Stimulated activated CD4-positive, alpha-beta T cell treated with anti-CD3 and anti-CD28 coated beads, Interleukin-1b, Interleukin-23, amount 100 ng/mL, for 48 hours (primary cell): ENCODE results near the gene ABCF2.

Experiments used
- DNase-seq: peaks from one replicate; pipeline ENCODE4 v3.0.0-alpha.2; 2020

ABCF2 gene

DNA sequence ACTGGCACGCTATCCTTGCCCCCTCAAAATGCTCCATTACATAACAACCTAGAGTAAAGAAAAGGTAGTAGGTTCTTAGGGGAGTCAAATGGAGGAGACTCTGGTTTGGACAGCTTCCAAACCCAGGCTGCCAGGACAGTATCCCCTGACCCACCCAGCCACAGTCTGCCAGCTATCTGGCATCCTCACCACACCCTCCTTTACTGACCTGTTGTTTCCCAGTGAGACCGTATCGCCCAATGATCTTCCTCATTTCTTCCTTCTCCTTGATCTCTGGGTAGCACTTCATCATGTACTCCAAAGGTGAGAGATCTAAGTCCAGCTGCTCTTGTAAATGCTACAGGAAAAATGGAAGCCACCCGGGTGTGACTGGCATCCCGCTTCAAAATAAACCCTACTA lies 11.6 kb downstream of the ABCF2 start:
- no peak for DNase-seq

DNA sequence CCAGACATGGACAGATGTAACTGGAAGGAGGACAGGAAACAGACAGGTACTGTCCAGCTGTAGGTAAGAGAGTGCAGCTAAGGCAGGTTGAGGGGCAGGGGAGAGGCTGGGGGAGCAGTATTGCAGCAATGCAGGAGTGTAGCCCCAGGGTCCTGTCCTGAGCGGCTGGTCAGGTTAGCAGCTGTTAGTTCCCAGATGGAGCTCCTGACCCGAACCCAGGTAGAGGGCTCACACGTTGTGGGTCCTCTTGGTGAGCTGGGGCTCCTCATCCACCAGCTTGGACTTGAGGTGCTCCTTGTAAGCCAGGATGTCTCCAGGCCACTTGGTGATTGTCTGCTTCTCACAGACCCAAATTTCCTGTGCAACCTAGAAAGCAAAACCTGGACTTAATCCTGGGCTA lies 13.2 kb downstream of the ABCF2 start:
- DNase-seq, result no peak

- no peak for DNase-seq
Observed at GRCh38 chr7:151212626-151213025, 14.4 kb downstream of the ABCF2 start.

GRCh38 chr7:151211155-151211772 lies 15.7 kb downstream of the ABCF2 start:
- no peak for DNase-seq

DNA sequence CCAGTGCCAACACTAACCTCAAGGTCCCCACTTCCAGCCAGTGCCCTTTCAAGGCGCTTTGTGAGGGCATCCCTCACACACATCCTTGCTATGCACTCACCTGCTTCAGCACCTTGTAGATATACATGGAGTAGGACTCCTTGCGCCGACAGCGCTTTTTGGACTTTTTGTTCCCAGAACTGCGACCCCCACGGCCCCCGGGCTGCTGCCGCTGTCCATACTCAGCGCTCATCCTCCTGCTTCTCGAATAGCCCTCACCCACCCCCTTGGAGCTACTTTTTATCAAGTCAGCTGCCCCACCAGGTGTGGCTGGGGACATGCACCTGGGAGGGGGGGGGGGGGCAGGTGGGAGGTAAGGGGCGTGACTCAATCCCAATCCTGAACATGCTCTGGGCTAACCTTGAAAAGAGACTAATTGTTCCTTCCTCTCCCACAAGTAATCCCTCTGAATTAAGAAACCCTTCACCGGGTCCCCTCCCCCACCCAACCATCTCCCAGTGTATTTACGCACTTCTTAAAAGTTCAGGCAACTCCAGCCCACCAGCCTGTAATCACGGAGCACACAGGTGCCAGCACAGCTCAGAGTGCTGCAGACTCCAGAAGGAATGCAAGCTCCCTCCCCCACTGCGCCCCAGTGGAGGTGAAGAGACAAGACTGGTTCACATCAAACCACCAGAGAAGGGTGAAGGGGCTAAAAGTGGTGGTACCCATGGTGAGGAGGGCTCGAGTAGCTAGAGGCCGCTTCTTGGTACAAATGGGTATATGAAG lies 16.7 kb downstream of the ABCF2 start, which contains the start of gene H2BK1:
Gene H2BK1 (minus strand): TSS at position 402 of the 768 bp plus-strand sequence. CDS start 170 bp downstream, at position 232.
- DNase-seq, result no peak

DNA sequence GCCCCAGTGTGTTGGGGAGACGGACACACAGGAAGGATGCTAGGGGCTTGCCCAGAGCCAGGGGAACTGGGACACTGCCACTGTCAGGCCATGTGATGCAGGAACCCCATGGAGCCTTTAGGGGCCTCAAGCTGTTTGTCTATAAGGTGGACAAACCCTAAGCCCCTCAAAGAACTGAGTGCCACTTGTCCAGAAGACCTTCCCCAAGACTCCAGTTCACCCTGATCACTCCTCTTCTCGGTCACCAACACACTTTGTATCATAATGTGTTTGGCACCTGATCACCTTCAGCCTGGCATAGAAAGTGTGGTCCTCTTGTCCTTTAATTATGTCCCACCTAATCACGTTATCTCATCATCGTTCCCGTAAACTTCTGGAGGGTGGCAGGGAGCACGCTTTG lies 17.4 kb downstream of the ABCF2 start:
- DNase-seq, result no peak

DNA sequence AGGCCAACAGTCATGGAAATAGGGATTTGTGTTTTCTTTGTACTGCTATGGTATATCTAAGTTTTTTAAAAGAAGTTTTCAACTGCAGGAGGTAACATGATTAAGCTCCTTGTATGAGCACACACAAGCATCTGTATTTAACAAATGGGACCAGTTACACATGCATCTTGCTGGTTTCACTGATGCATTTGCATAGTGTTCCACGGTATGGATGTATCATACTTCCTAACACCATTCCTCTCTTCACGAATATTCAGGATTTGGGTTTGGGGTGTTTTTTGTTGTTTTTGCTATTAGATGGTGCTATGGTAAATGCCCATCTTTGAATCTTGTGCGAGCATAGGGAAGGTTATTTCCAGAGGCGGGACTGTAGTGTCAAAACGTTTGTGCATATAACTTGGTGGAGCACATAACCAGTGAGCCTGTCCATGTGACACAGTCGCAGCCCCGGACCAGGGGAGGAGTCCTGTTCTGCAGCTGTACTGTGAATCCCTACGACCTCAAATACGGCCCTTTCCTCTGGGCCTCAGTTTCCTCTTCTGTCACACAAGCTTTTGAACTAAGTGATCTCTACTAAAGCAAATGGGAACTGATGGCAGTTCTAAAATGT lies 18.6 kb downstream of the ABCF2 start:
- no peak for DNase-seq

DNA sequence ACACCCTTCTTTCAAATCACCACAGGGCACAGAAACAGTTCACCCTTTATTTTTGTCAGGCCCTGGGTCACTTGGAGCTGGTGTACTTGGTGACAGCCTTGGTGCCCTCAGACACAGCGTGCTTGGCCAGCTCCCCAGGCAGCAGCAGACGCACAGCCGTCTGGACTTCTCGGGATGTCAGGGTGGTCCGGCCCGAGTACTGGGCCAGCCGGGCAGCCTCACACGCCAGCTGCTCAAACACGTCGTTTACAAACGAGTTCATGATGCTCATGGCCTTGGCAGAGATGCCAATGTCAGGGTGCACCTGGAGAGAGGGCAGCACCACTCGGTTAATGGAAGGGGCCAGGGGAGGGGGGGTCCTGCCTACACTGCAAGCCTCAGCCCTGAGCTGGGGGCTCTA lies 19.2 kb downstream of the ABCF2 start:
- no peak for DNase-seq

DNA sequence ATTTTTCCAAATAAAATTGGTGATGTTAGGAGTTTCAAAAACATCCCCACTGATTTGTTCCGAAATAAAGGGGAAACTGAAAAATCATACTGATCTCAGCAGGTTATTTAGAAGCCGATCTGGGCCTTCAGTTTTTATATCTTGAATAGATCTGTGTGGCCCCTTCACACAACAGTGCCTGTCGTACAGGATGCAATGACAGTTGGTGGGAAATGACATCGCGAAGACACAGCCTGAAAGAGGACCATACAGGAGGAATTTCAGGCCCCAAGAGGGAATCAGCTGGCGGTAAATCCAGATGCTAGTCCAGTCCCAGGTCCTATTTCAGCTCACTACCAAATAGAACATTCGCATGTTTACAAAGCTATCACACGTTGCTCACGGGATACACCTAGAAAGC lies 19.7 kb downstream of the ABCF2 start:
- DNase-seq, result no peak

DNA sequence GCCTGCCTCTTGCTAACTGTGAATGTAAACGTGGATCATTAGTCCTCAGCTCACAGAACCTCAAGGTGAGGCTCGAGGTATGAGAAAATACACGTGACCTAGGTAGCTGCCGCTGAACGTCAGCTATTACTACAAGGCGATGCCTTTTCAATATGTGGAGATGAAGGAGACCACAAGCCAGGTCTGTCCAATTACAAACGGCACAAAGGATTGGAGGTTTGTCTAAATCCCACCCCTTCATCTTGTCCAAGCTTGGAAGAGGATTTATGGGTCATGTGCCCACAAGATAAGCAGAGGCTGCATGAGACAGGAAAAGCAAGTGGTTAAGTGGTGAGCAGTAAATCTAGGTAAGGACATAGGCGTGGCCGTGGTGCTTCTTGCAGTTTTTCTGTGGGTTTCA lies 20.1 kb downstream of the ABCF2 start:
- DNase-seq, result no peak

DNA sequence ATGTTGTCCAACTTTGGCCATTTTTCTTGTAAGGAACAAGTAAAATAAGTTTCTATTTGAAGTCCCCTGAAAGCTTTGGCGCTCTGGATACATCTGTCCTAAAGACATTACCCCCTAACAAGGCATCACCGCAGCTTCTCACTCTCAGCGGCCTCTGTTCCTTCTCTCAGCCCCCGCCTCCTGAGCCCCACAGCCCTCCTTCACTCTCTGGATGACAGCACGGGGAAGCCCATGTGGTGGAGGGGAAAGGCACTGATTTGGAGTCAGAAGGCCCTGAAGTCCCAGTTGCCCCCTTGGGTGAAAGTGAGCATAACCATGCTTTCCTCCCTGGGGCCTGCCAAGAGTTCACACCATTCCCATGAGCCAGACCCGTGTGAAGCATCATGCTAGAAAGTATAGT lies 21.3 kb downstream of the ABCF2 start:
- DNase-seq, result no peak

DNA sequence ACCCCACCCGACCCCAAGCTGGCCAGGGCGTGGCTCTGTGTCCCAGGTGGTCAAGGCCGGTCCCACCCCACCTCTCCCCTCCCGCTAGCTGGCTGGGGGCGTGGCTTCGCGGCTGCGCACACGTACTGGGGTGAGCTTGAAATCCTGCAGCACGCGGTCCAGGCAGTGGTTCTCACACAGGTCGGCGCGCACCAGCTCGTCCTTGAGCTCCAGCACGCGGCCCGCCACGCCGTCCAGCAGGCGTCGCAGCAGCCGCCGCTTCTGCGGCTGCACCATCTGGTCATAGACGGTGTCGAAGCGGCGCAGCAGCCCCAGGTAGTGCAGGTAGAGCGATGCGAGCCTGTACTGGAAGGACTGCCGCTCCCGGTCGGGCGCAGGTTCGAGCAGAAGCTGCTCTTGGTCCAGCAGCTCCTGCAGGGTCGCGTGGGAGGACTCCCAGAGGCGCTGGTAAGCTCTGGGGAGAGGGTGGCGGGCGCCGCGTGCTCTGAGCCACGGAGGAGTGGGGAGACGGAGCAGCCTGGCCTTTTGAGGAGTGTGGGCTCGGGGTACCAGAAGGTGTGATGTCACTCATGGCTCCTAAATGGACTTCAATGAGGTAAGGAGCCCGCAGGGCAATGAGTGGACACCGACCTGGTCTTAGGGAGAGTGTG lies 22.5 kb downstream of the ABCF2 start:
- no peak for DNase-seq

GRCh38 chr7:151202836-151203235 lies 24.2 kb downstream of the ABCF2 start:
- DNase-seq, result no peak

- no peak for DNase-seq
Observed at GRCh38 chr7:151201751-151202150, 25.3 kb downstream of the ABCF2 start.

GRCh38 chr7:151201344-151201743 lies 25.7 kb downstream of the ABCF2 start:
- no peak for DNase-seq

GRCh38 chr7:151198945-151199848 lies 27.8 kb downstream of the ABCF2 start:
- DNase-seq, result no peak

GRCh38 chr7:151197932-151198331 lies 29.1 kb downstream of the ABCF2 start:
- no peak for DNase-seq

DNA sequence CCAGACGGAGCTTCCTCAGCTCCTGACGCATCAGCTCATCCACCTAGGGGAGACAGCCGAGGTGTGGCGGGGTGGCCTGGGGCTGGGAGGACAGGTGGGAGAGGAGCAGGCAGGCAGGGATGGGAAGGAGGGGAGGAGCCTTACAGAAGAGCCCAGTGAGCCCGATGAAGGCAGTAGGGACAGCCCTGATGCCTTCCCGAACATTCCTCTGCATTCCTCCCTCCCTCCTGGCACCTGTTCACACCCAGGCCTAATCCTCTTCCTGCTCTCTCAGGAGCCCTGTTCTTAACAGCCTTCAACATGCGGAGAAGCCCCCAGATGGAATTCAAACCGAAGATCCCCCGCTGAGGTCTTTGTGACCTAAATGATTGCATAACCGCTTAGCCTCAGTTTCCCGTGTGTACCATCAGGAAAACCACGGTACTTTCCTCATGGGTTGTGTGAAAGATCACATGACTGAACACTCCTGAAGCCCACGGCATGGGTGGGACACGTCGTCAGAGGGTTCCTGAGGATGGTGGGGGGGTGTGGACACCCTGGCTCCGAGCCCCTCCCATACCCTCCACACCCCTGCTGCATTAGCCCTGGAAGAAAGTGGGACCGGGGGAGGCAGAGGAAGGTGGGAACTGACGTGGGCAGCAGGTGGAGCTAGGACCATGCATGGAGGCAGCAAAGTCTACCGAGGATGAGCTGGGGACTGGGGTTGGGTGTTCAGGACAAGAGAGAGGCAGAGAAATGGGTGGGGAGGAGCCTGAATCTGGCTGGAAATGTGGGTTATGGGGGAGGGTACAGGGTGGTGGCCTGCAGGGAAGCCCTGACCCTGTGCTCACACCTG lies 31.2 kb downstream of the ABCF2 start:
- no peak for DNase-seq

DNA sequence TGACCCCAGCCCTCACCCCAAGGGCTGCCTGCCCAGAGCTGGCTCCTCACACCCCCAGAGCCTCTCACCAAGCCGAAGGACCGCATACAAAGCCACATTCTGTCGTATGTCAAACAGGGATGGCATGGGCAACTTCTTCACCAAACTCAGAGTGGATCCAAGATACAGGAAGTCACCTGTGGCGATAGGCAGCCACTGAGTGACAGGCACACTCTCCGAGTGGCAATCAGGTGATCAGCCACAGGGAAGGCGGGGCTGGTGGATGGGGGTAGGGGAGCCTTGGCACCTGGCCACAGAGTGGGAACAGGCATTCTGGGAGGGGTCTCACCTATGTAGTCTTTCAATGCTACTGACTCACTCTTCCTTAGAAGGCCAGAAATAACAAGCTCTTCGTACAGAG lies 32.8 kb downstream of the ABCF2 start:
- DNase-seq, result no peak

- DNase-seq, result no peak
Observed at GRCh38 chr7:151193203-151193978, 33.6 kb downstream of the ABCF2 start.

DNA sequence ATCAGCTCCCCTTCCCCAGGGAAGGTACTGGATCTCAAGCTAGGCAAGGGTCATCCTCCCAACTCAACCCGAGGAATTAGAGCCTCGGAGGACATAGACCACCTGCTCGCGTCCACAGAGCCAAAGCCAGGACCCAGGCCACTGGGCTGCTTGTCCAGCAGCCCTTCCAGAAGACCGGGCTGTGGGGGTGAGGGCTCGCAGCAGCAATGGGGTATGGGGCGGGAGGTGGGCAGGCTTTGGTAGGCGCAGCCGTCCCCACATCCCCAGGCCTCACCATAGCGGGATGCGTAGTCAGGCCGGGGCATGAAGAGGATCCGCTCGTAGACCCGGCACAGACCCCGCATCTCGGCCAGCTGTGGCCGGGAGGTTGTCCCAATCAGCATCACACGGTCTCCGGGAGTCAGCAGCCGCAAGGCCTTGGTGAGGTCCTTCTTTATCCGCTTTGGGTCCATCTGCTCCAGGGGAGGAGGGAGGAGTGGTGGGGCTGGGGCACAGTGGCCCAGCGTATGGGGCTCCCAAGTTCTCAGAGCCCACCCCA lies 34.9 kb downstream of the ABCF2 start:
- DNase-seq, result no peak
